SH-SY5Y (cell line): ENCODE data around the gene NEK7.

Experiments
- GATA2 ChIP-seq: IDR thresholded peaks from 2 replicates; pipeline ENCODE4 v1.6.1; 2011; ENCODE audit warnings: mild to moderate bottlenecking, low read depth, low read length
- GATA3 ChIP-seq: IDR thresholded peaks from 2 replicates; pipeline ENCODE4 v1.6.1; 2011; ENCODE audit warnings: low read depth, mild to moderate bottlenecking, low read length, moderate library complexity

GRCh38 chr1:198185759-198186158, 29.0 kb downstream of the NEK7 start:
- TF ChIP-seq GATA2 (no peak), GATA3 (no peak)
